Esophagus muscularis mucosa (tissue), 4 donors: ENCODE measurements around the gene GNG7.

Source experiments
- CTCF ChIP-seq, 3 experiments: fragments of 200-600 bp in 2 of 3; fragments of 450-650 bp in 1 of 3; sonication (generic) in 2 of 3; IDR thresholded peaks; one replicate each; pipeline ENCODE4 v1.5.1; 2017 to 2019; ENCODE audit warnings: antibody characterized with exemption in 3 of 3, mild to moderate bottlenecking in 2 of 3, moderate library complexity in 1 of 3
- EP300 ChIP-seq: sonication (generic); formaldehyde crosslinking; IDR thresholded peaks from one replicate; pipeline ENCODE4 v1.6.1; 2017; ENCODE audit warnings: antibody characterized with exemption
- POLR2A ChIP-seq: fragments of 450-650 bp; IDR thresholded peaks from one replicate; pipeline ENCODE4 v1.6.1; 2017; ENCODE audit warnings: antibody characterized with exemption, moderate library complexity, mild to moderate bottlenecking, low read depth
- POLR2AphosphoS5 ChIP-seq, 2 donors: sonication (generic); formaldehyde crosslinking; IDR thresholded peaks; one replicate each; pipeline ENCODE4 v1.6.1; 2017; ENCODE audit warnings: antibody characterized with exemption in 2 of 2

DNA sequence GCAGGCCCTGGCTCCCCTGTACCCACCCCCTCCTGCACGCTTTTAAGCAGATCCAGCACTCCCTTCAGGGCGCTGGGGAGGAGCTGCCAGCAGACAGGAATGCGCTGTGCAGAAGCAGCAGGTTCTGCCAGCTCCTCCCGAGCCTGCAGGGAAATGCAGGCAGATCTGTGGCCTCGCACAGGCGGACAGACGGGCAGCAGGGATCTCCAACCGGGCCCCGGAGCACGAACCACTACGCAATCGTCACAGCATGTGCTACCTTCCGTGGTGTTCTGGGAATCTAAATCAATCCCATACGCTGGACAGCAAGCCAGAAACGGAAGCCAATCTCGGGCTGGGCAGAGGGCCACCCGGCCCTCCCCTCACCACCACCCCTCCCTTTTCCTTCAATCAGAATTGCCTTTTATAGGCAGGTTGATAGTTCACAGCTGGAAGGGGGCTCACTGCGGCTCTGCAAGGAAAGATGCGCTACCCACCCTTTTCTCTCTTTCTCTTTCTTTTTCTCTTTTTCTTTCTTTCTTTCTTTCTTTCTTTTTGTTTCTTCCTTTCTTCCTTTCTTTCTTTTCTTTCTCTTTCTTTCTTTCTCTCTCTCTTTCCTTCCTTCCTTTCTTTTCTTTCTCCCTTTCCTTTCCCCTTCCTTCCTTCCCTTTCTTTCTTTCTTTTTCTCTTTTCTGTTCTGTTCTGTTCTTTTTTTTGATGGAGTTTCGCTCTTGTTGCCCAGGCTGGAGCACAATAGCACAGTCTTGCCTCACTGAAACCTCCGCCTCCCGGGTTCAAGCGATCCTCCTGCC, 99.9 kb downstream of the GNG7 start:
- TF ChIP-seq CTCF (IDR thresholded peaks at IDR 0.05): peak in 2 of 3 experiments; percentile 17 to 25
- peak; percentile 92 to 97 for TF ChIP-seq POLR2AphosphoS5 (IDR thresholded peaks at IDR 0.05)
- TF ChIP-seq POLR2A: peak; percentile 30
- TF ChIP-seq EP300: peak; percentile 98
